Breast epithelium (tissue), 3 donors: ENCODE measurements around the gene USPL1.

Experiments
- CTCF ChIP-seq, 3 donors: fragments of 450-650 bp; IDR thresholded peaks; one replicate each; pipeline ENCODE4 v1.5.1; 2016 to 2017; ENCODE audit warnings: antibody characterized with exemption in 3 of 3, mild to moderate bottlenecking in 3 of 3, moderate library complexity in 3 of 3
- POLR2A ChIP-seq: fragments of 450-650 bp; IDR thresholded peaks from one replicate; pipeline ENCODE4 v1.6.1; 2016; ENCODE audit warnings: antibody characterized with exemption, mild to moderate bottlenecking, moderate library complexity
- POLR2AphosphoS5 ChIP-seq, 3 donors: sonication (generic); formaldehyde crosslinking; IDR thresholded peaks; one replicate each; pipeline ENCODE4 v1.6.1; 2017; ENCODE audit warnings: antibody characterized with exemption in 3 of 3

- no peak for TF ChIP-seq CTCF (IDR thresholded peaks at IDR 0.05)
- TF ChIP-seq POLR2A, result no peak
- TF ChIP-seq POLR2AphosphoS5 (IDR thresholded peaks at IDR 0.05), result no peak
These were observed 36.7 kb upstream of the USPL1 start for GRCh38 chr13:30580852-30581502.
